GM19238 (cell line): ENCODE data around the gene TCF12.
"Not testable (repeated sequence)": the region's sequence is repeated elsewhere in the genome, so short reads cannot be mapped to it uniquely, and the experiment has no call there.

Source experiments
- DNase-seq: peaks from one replicate; pipeline ENCODE4 v3.0.0; 2011; ENCODE audit warnings: low spot score; ENCODE audit not compliant: insufficient read length

TCF12 gene

GRCh38 chr15:57090496-57090859 lies 172.0 kb downstream of the TCF12 start:
- DNase-seq = no peak

GRCh38 chr15:57091636-57092035 lies 173.2 kb downstream of the TCF12 start:
- no peak for DNase-seq

GRCh38 chr15:57092252-57092651 lies 173.8 kb downstream of the TCF12 start:
- DNase-seq = no peak

GRCh38 chr15:57094321-57095257 lies 176.1 kb downstream of the TCF12 start:
- no peak for DNase-seq

GRCh38 chr15:57095896-57096295 lies 177.5 kb downstream of the TCF12 start:
- DNase-seq = no peak

- no peak for DNase-seq
Measured at GRCh38 chr15:57097246-57097645, 178.8 kb downstream of the TCF12 start.

GRCh38 chr15:57097919-57098543 lies 179.6 kb downstream of the TCF12 start:
- not testable (repeated sequence) for DNase-seq

- DNase-seq = no peak
Measured at GRCh38 chr15:57098896-57099295, 180.5 kb downstream of the TCF12 start.

GRCh38 chr15:57100136-57100539 lies 181.7 kb downstream of the TCF12 start:
- DNase-seq = no peak

- DNase-seq = no peak
Measured at GRCh38 chr15:57102858-57103257, 184.4 kb downstream of the TCF12 start.

- no peak for DNase-seq
Measured at GRCh38 chr15:57108296-57108695, 189.9 kb downstream of the TCF12 start.

GRCh38 chr15:57109005-57109404 lies 190.6 kb downstream of the TCF12 start:
- no peak for DNase-seq

- DNase-seq = no peak
Measured at GRCh38 chr15:57111002-57111401, 192.6 kb downstream of the TCF12 start.

GRCh38 chr15:57112178-57112577 lies 193.7 kb downstream of the TCF12 start:
- DNase-seq = no peak

- no peak for DNase-seq
Measured at GRCh38 chr15:57114070-57114469, 195.6 kb downstream of the TCF12 start.

GRCh38 chr15:57118013-57118799 lies 199.8 kb downstream of the TCF12 start:
- no peak for DNase-seq

- DNase-seq = no peak
Measured at GRCh38 chr15:57122080-57122840, 203.8 kb downstream of the TCF12 start.

- DNase-seq = no peak
Measured at GRCh38 chr15:57124036-57124435, 205.6 kb downstream of the TCF12 start.

GRCh38 chr15:57129064-57129463 lies 210.6 kb downstream of the TCF12 start:
- no peak for DNase-seq

GRCh38 chr15:57130956-57131355 lies 212.5 kb downstream of the TCF12 start:
- DNase-seq = no peak
